Ishikawa (cell line): ENCODE results near the gene EML6.

Source experiments
- CEBPB ChIP-seq: IDR thresholded peaks from 2 replicates; pipeline ENCODE4 v1.6.1; 2012
- CREB1 ChIP-seq: IDR thresholded peaks from 2 replicates; pipeline ENCODE4 v1.6.1; 2012; ENCODE audit warnings: low read depth
- EGR1 ChIP-seq: IDR thresholded peaks from 2 replicates; pipeline ENCODE4 v1.6.1; 2012
- EP300 ChIP-seq: IDR thresholded peaks from 2 replicates; pipeline ENCODE4 v1.6.1; 2012; ENCODE audit warnings: borderline replicate concordance
- FOXM1 ChIP-seq: IDR thresholded peaks from 2 replicates; pipeline ENCODE4 v1.6.1; 2012; ENCODE audit warnings: low read depth, borderline replicate concordance
- NFIC ChIP-seq: IDR thresholded peaks from 2 replicates; pipeline ENCODE4 v1.6.1; 2012
- RAD21 ChIP-seq: IDR thresholded peaks from 2 replicates; pipeline ENCODE4 v1.6.1; 2012; ENCODE audit warnings: low read depth
- REST ChIP-seq: IDR thresholded peaks from 2 replicates; pipeline ENCODE4 v1.6.1; 2012; ENCODE audit warnings: low read depth, mild to moderate bottlenecking
- TAF1 ChIP-seq: IDR thresholded peaks from 2 replicates; pipeline ENCODE4 v1.6.1; 2012; ENCODE audit warnings: low read depth, mild to moderate bottlenecking
- TEAD4 ChIP-seq: IDR thresholded peaks from 2 replicates; pipeline ENCODE4 v1.6.1; 2012
- USF1 ChIP-seq: IDR thresholded peaks from 2 replicates; pipeline ENCODE4 v1.6.1; 2012
- YY1 ChIP-seq: IDR thresholded peaks from 2 replicates; pipeline ENCODE4 v1.6.1; 2012; ENCODE audit warnings: low read depth
- ZBTB7A ChIP-seq: IDR thresholded peaks from 2 replicates; pipeline ENCODE4 v1.6.1; 2012; ENCODE audit warnings: low read depth
- TF ChIP-seq, protein P1 (sequence below): IDR thresholded peaks from 2 replicates; pipeline ENCODE4 v1.6.1; 2012

DNA sequence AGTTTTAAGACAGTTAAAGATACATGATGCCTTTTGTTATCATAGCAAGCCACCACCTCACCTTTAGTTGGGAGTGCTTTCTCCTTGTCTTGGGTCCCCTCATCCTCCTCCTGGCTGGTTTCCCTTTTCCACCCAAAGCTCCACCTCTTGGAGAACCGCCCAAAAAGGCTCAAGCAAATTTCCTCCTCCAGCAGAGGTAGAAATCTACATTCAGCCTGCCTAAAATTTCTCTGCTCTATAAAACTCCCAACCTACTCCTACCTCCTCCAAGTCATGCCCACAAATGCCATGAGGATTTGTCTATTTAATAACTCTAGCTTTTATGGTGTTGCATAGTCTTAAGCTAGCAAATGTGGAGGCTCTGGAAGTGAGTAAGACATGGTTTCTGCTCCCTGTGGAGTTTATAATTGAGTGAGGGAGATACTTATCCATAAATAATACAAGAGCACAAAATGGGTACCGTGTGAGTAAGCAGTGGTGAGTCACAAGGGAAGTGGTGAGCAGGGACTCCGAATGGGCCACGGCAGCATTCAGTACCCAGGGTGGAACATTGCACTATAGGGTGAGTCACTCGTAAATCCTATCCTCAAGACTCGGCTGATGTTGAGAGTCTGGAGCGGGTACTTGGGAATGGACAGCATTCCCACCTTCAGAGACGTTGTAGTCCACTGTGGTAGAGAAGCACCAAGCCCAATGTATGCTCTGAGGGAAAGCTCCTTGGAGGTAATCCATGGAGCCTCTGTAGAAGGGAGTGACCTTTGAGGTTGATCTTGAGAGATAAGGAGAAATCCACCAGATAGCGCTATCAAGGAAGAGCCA, 180.5 kb downstream of the EML6 start:
- TF ChIP-seq NFIC = peak; percentile 41; the same call in 1 of the 2 replicates
- TF ChIP-seq RAD21 = no peak
- no peak for TF ChIP-seq CEBPB
- TF ChIP-seq REST = no peak
- no peak for TF ChIP-seq TAF1
- TF ChIP-seq, protein P1, sequence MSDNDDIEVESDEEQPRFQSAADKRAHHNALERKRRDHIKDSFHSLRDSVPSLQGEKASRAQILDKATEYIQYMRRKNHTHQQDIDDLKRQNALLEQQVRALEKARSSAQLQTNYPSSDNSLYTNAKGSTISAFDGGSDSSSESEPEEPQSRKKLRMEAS = no peak
- no peak; the same call in 1 of the 2 replicates for TF ChIP-seq TEAD4
- TF ChIP-seq YY1 = no peak
- TF ChIP-seq EP300 = 0 out of 2 replicates have a peak, but pooled peaks have one; percentile 40
- TF ChIP-seq CREB1 = no peak
- TF ChIP-seq FOXM1 = no peak
- no peak for TF ChIP-seq EGR1
- no peak for TF ChIP-seq ZBTB7A
- TF ChIP-seq USF1 = no peak
